HL-60 (cell line): ENCODE measurements around the gene SIN3A.

ENCODE experiments used
- CTCF ChIP-seq: IDR thresholded peaks from one replicate; pipeline ENCODE4 v1.5.1; 2011; ENCODE audit warnings: low read length, control low read depth, inconsistent platforms; ENCODE audit not compliant: insufficient read depth
- GABPA ChIP-seq: IDR thresholded peaks from 2 replicates; pipeline ENCODE4 v1.6.1; 2012; ENCODE audit warnings: low read depth
- POLR2AphosphoS5 ChIP-seq: IDR thresholded peaks from 2 replicates; pipeline ENCODE4 v1.6.1; 2012; ENCODE audit warnings: low read depth

- TF ChIP-seq CTCF = no peak
- no peak for TF ChIP-seq POLR2AphosphoS5
- TF ChIP-seq GABPA = no peak
Measured at GRCh38 chr15:75339531-75340240, 111.8 kb downstream of the SIN3A start.
